Measurements from ENCODE around the gene PDE6H. TPM values are rescaled to one million over a fixed set of nuclear protein-coding genes. Genes with fewer than 3 reads are reported as not detected.

The PDE6H gene
- total RNA-seq, 1 donor from 2014 or later = not detected

DNA sequence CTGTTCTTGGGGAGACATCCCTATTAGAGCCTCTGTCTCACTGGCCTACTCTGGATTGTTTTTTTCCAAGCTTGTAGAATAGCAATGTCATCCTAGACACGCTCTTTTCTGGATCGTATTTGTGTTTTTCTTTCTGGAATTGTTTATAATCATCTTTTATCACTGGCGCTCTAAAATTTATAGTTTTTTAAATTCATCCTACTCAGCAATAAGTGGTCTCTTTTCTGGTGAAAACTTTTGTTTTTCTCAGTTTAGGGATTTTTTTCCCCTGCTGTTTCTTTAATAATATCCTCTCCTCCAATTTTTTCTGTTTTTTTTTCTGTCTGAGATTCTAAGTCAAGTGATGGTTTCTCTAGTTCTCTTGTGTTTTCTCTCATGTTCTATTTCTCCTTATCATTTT, 25.2 kb downstream of the PDE6H start:
- TF ChIP-seq, protein P1, sequence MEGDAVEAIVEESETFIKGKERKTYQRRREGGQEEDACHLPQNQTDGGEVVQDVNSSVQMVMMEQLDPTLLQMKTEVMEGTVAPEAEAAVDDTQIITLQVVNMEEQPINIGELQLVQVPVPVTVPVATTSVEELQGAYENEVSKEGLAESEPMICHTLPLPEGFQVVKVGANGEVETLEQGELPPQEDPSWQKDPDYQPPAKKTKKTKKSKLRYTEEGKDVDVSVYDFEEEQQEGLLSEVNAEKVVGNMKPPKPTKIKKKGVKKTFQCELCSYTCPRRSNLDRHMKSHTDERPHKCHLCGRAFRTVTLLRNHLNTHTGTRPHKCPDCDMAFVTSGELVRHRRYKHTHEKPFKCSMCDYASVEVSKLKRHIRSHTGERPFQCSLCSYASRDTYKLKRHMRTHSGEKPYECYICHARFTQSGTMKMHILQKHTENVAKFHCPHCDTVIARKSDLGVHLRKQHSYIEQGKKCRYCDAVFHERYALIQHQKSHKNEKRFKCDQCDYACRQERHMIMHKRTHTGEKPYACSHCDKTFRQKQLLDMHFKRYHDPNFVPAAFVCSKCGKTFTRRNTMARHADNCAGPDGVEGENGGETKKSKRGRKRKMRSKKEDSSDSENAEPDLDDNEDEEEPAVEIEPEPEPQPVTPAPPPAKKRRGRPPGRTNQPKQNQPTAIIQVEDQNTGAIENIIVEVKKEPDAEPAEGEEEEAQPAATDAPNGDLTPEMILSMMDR (IDR thresholded peaks at IDR 0.05; ENCODE audit: unreplicated experiment) = no peak
- DNase-seq (ENCODE audit: low spot score, unreplicated experiment) = no peak
- H3K27ac Mint-ChIP-seq = no peak overlapping the region
- H3K27me3 Mint-ChIP-seq = peaks cover 2% of the 10 kb centered on the region
- peaks cover 2% of the 10 kb centered on the region for H3K4me1 Mint-ChIP-seq (ENCODE audit: low read depth)
- H3K9me3 Mint-ChIP-seq (ENCODE audit: low read depth) = no peaks in the 10 kb centered on the region
- H3K4me3 Mint-ChIP-seq (ENCODE audit: low read depth) = no peak overlapping the region
- H3K36me3 Mint-ChIP-seq (ENCODE audit: insufficient read depth) = no peaks in the 10 kb centered on the region

DNA sequence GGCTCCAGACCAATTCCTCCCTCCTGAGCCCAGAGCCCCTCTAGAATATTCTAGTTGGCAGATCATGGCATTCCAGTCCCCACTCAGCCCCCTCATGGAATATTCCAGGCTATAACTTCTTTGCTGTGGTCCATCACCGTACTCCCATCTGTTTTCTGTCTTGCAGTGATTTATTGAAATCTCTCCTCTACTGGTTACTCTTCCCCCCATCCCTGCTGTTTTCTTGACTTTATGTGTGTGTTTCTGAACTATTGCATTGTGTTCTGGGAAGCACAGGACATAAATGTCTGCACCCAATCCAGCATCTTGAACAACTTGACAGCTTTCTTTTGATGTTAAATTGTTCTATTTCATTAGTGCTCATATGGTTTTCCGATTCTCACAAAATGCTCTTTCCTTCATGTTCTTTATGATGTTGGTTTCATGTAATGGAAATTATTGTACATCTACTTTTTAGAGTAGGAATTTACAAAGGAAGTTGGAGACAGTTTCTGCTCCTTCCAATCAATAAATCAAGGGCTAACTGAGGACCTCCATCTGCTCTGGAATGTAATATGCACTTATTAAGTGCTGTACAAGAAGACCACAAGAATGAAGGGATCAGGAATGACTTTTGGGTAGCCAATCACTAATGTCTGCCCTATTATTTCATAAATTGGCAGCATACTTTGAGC, 26.3 kb downstream of the PDE6H start:
- Mint-ChIP-seq H3K4me1 (ENCODE audit: low read depth) (peaks cover 2% of the 10 kb centered on the region), H3K36me3 (ENCODE audit: insufficient read depth) (no peaks in the 10 kb centered on the region), H3K27ac (no peak overlapping the region), H3K4me3 (ENCODE audit: low read depth) (no peak overlapping the region), H3K27me3 (peaks cover 4% of the 10 kb centered on the region), H3K9me3 (ENCODE audit: low read depth) (no peaks in the 10 kb centered on the region)
- TF ChIP-seq, protein P1 (IDR thresholded peaks at IDR 0.05; ENCODE audit: unreplicated experiment) = no peak
- DNase-seq (ENCODE audit: low spot score, unreplicated experiment) = no peak

DNA sequence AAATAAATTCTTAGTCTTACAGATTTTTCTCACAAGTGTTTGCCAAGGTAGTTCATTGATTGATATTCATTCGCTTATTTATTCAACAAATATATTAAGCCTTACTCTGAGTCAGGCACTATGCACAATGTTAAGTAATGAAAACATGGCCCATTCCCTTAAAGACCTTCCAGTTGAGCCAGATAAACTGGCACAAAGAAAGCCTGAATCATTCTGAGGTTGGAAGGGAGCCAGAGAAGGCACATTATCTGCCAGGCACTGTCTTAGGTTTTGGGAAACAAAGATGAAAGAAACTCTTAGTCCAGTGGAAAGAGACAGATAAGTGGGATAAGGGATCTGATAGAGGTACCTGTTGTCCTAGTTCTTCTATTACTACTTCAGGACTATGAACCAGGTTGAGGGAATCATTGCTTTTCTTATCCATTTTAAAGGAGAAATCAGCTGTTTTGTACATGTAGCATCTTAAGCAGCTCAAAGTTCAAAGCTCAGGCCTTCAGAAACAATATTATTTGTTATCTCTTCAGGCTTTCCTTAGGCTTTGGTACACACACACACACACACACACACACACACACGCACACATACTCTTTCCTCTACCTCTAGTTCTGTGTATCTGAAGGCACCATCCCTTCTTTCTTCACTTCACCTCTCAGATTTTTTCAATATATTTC, 27.0 kb downstream of the PDE6H start:
- Mint-ChIP-seq H3K4me3 (ENCODE audit: low read depth) (no peak overlapping the region), H3K36me3 (ENCODE audit: insufficient read depth) (no peaks in the 10 kb centered on the region), H3K27ac (no peak overlapping the region), H3K27me3 (peaks cover 4% of the 10 kb centered on the region), H3K9me3 (ENCODE audit: low read depth) (no peaks in the 10 kb centered on the region), H3K4me1 (ENCODE audit: low read depth) (peaks cover 6% of the 10 kb centered on the region)
- TF ChIP-seq, protein P1 (IDR thresholded peaks at IDR 0.05; ENCODE audit: unreplicated experiment) = no peak
- no peak for DNase-seq (ENCODE audit: low spot score, unreplicated experiment)

DNA sequence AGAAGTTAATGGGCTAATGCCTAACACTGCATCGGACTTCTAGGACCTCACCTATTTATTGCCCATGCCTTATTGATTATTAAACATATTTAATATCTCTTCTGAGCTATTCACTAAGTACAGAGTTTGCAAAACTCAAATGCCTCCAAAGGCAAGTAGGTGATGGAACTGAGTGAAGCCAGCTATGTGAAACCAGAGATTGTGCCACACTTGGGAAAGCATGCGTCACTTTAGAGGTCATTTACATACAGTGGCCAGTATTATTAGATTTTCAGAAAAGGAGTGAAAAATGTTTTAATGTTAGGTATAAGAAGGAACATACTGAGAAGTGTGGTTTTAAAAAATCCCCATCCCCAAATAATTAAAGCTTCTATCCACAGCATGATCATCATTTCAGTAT, 27.7 kb downstream of the PDE6H start:
- no peaks in the 10 kb centered on the region for H3K36me3 Mint-ChIP-seq (ENCODE audit: insufficient read depth)
- H3K4me1 Mint-ChIP-seq (ENCODE audit: low read depth) = peaks cover 6% of the 10 kb centered on the region
- TF ChIP-seq, protein P1 (IDR thresholded peaks at IDR 0.05; ENCODE audit: unreplicated experiment) = no peak
- H3K9me3 Mint-ChIP-seq (ENCODE audit: low read depth) = no peaks in the 10 kb centered on the region
- no peak overlapping the region for H3K27ac Mint-ChIP-seq
- H3K27me3 Mint-ChIP-seq = peaks cover 4% of the 10 kb centered on the region
- no peak overlapping the region for H3K4me3 Mint-ChIP-seq (ENCODE audit: low read depth)
- no peak for DNase-seq (ENCODE audit: low spot score, unreplicated experiment)

DNA sequence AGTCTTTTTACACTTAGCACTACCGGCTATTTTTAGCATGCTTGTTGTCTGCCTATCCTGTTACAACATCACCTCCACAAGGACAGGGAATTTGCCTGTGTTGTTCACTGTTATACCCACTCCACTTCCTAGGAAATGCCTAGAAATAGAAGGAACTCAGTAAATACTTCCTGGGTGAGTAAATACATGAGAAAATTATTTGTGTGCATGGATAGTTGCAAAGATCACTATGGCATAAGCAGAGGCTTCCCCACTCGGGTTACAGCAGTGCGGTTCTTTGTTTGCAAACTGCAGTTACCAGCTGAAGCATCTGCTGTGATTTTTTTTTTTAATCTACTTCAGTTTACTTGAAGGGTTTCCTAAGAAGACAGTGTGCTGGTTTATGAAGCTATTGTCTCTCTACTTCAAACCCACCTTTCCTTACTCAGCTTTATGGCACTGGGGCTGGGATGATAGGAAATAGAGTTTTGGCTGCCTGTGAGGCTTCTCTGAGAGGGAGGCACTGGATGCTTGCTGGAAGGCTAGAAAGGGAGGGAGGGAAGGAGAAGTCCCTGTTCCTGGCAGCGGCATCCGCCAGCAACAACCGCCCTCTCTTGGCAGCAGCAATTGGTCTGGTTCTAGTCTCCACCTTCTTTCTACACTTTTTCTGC, 29.0 kb downstream of the PDE6H start:
- H3K4me3 Mint-ChIP-seq (ENCODE audit: low read depth) = no peak overlapping the region
- TF ChIP-seq, protein P1 (IDR thresholded peaks at IDR 0.05; ENCODE audit: unreplicated experiment) = no peak
- H3K27me3 Mint-ChIP-seq = peaks cover 4% of the 10 kb centered on the region
- H3K36me3 Mint-ChIP-seq (ENCODE audit: insufficient read depth) = no peaks in the 10 kb centered on the region
- H3K9me3 Mint-ChIP-seq (ENCODE audit: low read depth) = no peaks in the 10 kb centered on the region
- no peak for DNase-seq (ENCODE audit: low spot score, unreplicated experiment)
- H3K4me1 Mint-ChIP-seq (ENCODE audit: low read depth) = peaks cover 6% of the 10 kb centered on the region
- no peak overlapping the region for H3K27ac Mint-ChIP-seq
